Measurements from ENCODE around the gene CDKN3. TPM values are rescaled to one million over a fixed set of nuclear protein-coding genes. Genes with fewer than 3 reads are reported as not detected.

Gene CDKN3
- total RNA-seq (2014; rRNA removed; shearing (Covaris generic)), result 110 and 135 TPM in 2 replicates

- in situ Hi-C loops (cut with HindIII; ENCODE audit: low sequenced_read_pairs), result no loop called here
- DNase-seq (ENCODE audit: low spot score), result peak; percentile 100
Measured at GRCh38 chr14:54396493-54397335, at the start of gene CDKN3. Gene CDKN3 (plus strand): TSS chr14:54397007. CDS start chr14:54397069, 62 bp downstream.

GRCh38 chr14:54347044-54347443, 49.8 kb upstream of the CDKN3 start:
- no peak for DNase-seq (ENCODE audit: low spot score)
- in situ Hi-C loops (cut with HindIII; ENCODE audit: low sequenced_read_pairs), result loop anchor here (25.0 kb wide), 2 partner anchors 160 to 410 kb away; no protein-coding TSS in a partner anchor

GRCh38 chr14:54348001-54348611, 48.7 kb upstream of the CDKN3 start:
- DNase-seq (ENCODE audit: low spot score), result peak; percentile 84
- in situ Hi-C loops (cut with HindIII; ENCODE audit: low sequenced_read_pairs), result loop anchor here (25.0 kb wide), 2 partner anchors 161 to 411 kb away; no protein-coding TSS in a partner anchor

- in situ Hi-C loops (cut with HindIII; ENCODE audit: low sequenced_read_pairs), result loop anchor here (25.0 kb wide), 2 partner anchors 162 to 412 kb away; no protein-coding TSS in a partner anchor
- DNase-seq (ENCODE audit: low spot score), result peak; percentile 85
Measured at GRCh38 chr14:54348923-54349620, 47.7 kb upstream of the CDKN3 start.

- in situ Hi-C loops (cut with HindIII; ENCODE audit: low sequenced_read_pairs), result loop anchor here (25.0 kb wide), 2 partner anchors 162 to 412 kb away; no protein-coding TSS in a partner anchor
- peak; percentile 74 for DNase-seq (ENCODE audit: low spot score)
Measured at GRCh38 chr14:54349713-54350112, 47.1 kb upstream of the CDKN3 start.

- peak; percentile 85 for DNase-seq (ENCODE audit: low spot score)
- in situ Hi-C loops (cut with HindIII; ENCODE audit: low sequenced_read_pairs), result no loop called here
Measured at GRCh38 chr14:54350203-54350602, 46.6 kb upstream of the CDKN3 start.

- in situ Hi-C loops (cut with HindIII; ENCODE audit: low sequenced_read_pairs), result no loop called here
- no peak for DNase-seq (ENCODE audit: low spot score)
Measured at GRCh38 chr14:54353266-54353665, 43.5 kb upstream of the CDKN3 start.

- in situ Hi-C loops (cut with HindIII; ENCODE audit: low sequenced_read_pairs), result no loop called here
- DNase-seq (ENCODE audit: low spot score), result no peak
Measured at GRCh38 chr14:54353694-54354093, 43.1 kb upstream of the CDKN3 start.

- in situ Hi-C loops (cut with HindIII; ENCODE audit: low sequenced_read_pairs), result no loop called here
- DNase-seq (ENCODE audit: low spot score), result no peak
Measured at GRCh38 chr14:54354096-54354495, 42.7 kb upstream of the CDKN3 start.

- in situ Hi-C loops (cut with HindIII; ENCODE audit: low sequenced_read_pairs), result no loop called here
- DNase-seq (ENCODE audit: low spot score), result no peak
Measured at GRCh38 chr14:54354968-54355641, 41.7 kb upstream of the CDKN3 start.

GRCh38 chr14:54355698-54356097, 41.1 kb upstream of the CDKN3 start:
- in situ Hi-C loops (cut with HindIII; ENCODE audit: low sequenced_read_pairs), result no loop called here
- no peak for DNase-seq (ENCODE audit: low spot score)

- in situ Hi-C loops (cut with HindIII; ENCODE audit: low sequenced_read_pairs), result no loop called here
- DNase-seq (ENCODE audit: low spot score), result no peak
Measured at GRCh38 chr14:54356172-54356571, 40.6 kb upstream of the CDKN3 start.

GRCh38 chr14:54360667-54361066, 36.1 kb upstream of the CDKN3 start:
- DNase-seq (ENCODE audit: low spot score), result no peak
- in situ Hi-C loops (cut with HindIII; ENCODE audit: low sequenced_read_pairs), result no loop called here

GRCh38 chr14:54362089-54362504, 34.7 kb upstream of the CDKN3 start:
- in situ Hi-C loops (cut with HindIII; ENCODE audit: low sequenced_read_pairs), result no loop called here
- DNase-seq (ENCODE audit: low spot score), result no peak

- no peak for DNase-seq (ENCODE audit: low spot score)
- in situ Hi-C loops (cut with HindIII; ENCODE audit: low sequenced_read_pairs), result no loop called here
Measured at GRCh38 chr14:54362759-54363437, 33.9 kb upstream of the CDKN3 start.

GRCh38 chr14:54364555-54365415, 32.0 kb upstream of the CDKN3 start:
- DNase-seq (ENCODE audit: low spot score), result peak; percentile 75
- in situ Hi-C loops (cut with HindIII; ENCODE audit: low sequenced_read_pairs), result no loop called here

Data from G401 (cell line).